GM21526 (cell line): ENCODE measurements around the gene RNF227.
"Not testable (repeated sequence)": the region's sequence is repeated elsewhere in the genome, so short reads cannot be mapped to it uniquely, and the experiment has no call there.

Source experiments
- ATAC-seq: cut with Tn5 transposase; IDR thresholded peaks from one replicate; pipeline ENCODE4 v1.9.1; 2021; ENCODE audit warnings: moderate library complexity; ENCODE audit not compliant: unreplicated experiment, low FRiP score

The RNF227 gene

GRCh38 chr17:7915611-7916384, at the start of gene RNF227:
Gene RNF227 (minus strand): TSS chr17:7916289. CDS start chr17:7916195, 94 bp downstream.
- ATAC-seq, result peak; percentile 61

GRCh38 chr17:7961421-7961820, 45.3 kb upstream of the RNF227 start:
- no peak for ATAC-seq

DNA sequence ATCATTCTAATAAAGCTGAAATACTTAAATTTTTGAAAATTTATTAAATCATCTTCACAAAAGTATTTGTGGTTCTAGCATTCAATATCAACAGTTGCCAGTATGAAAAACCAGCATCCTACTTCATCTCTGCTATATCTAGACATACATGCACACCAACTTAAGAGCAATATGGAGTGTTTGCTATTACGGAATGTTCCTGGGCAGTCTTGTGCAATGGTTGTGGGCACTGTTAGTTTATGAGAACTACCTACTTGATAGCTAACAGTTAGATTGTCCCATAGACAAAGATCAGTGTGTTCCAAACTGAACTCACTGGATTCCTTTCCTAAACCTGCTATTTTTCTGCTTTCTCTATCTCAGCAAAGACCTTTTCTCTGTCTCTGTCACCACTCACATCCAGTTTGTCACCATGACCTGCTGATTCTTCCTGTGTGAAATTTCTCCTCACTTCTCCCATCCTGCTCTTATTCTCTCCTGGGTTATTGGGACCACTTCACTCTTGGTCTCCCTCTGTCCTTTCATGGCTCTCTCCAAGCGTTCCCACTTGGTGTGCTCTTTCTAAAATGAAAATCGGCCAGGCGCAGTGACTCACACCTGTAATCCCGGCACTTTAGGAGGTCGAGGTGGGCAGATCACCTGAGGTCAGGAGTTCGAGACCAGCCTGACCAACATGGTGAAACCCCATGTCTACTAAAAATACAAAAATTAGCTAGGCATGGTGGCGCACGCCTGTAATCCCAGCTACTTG, 43.6 kb upstream of the RNF227 start:
- no peak for ATAC-seq

DNA sequence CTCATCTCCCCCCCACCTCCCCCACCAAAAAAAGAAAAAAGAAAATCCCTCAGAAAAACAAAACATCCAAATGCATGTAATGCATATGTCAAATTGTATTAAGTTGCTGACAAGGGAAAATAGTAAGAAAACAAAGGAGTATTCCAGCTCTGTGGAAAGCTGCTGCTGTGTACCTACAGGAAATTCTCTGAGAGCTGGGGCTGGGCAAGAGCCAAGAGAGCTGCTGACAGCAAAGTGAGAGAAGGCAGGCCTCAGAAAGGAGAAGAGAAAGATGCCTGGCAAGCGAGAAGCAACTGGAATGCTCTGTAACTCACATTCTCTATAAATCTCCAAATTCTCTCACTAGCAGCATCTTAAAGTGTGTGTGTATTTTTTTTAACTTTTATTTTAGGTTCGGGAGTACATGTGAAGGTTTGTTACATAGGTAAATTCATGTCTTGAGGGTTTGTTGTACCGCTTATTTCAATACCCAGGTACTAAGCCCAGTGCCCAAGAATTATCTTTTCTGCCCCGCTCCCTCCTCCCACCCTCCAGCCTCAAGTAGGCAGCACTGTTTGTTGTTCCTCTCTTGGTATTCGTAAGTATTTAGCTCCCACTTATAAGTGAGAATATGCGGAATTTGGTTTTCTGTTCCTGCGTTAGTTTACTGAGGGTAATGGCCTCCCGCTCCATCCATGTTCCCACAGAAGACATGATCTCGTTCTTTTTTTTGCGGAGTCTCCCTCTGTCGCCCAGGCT, 40.3 kb upstream of the RNF227 start:
- no peak for ATAC-seq

GRCh38 chr17:7955414-7956227, 39.5 kb upstream of the RNF227 start:
- no peak for ATAC-seq

DNA sequence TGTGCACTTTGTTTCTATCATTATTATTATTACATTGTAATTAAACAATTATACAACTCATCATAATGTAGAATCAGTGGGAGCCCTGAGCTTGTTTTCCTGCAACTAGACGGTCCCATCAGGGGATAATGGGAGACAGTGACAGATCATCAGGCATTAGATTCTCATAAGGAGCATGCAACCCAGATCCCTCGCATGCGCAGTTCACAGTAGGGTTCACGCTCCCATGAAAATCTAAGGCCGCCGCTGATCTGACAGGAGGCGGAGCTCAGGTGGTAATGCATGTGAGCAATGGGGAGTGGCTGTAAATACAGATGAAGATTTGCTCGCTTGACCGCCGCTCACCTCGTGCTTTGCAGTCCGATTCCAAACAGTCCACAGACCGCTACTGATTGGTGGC, 37.2 kb upstream of the RNF227 start:
- not testable (repeated sequence) for ATAC-seq

GRCh38 chr17:7951143-7951792, 35.2 kb upstream of the RNF227 start:
- ATAC-seq, result peak; percentile 66

- ATAC-seq, result no peak
These were observed 34.5 kb upstream of the RNF227 start for GRCh38 chr17:7950578-7950977.

- no peak for ATAC-seq
These were observed 31.6 kb upstream of the RNF227 start for GRCh38 chr17:7947651-7948050.

DNA sequence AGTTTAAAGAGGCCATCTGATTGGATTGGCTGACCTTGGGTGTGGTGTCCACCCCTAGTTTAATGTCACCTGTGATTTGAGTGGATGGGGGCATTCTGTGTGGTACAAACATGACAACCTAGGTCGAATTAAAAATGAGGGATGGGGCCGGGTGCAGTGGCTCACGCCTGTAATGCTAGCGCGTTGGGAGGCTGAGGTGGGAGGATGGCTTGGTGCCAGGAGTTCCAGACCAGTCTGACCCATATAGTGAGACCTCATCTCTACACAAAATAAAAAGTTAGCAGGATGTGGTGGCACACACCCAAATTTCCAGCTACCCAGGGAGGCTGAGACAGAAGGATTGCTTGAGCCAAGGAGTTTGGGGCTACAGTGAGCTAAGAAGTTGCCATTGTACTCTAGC, 30.4 kb upstream of the RNF227 start:
- ATAC-seq, result no peak

DNA sequence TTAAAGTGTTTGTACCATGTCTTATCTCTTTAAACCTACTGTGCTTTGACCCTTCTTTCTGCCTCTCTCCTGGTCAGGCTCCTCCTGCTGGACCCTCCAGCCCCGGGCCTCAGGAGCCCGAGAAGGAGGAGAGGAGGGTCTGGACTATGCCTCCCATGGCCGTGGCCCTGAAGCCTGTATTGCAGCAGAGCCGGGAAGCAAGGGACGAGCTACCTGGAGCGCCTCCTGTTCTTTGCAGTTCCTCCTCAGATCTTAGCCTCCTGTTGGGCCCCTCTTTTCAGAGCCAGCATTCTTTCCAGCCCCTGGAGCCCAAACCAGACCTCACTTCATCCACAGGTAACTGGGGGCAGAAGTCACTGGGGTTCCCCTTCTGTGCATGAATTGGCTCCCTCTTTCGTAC, 29.6 kb upstream of the RNF227 start:
- no peak for ATAC-seq

DNA sequence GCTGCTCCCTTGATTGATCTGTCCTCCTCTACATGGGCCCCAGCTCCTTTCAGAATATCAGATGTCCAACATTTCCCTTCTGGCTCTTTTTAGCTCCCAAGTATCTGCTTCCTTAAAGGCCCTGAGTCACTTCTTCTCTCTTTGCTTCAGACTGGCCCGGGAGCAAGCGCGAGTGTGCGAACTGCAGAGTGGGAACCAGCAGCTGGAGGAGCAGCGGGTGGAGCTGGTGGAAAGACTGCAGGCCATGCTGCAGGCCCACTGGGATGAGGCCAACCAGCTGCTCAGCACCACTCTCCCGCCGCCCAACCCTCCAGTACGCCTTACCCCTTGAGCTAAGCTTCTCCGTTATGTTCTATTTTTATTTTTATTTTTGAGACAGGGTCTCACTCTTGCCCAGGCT, 28.2 kb upstream of the RNF227 start:
- ATAC-seq, result no peak

DNA sequence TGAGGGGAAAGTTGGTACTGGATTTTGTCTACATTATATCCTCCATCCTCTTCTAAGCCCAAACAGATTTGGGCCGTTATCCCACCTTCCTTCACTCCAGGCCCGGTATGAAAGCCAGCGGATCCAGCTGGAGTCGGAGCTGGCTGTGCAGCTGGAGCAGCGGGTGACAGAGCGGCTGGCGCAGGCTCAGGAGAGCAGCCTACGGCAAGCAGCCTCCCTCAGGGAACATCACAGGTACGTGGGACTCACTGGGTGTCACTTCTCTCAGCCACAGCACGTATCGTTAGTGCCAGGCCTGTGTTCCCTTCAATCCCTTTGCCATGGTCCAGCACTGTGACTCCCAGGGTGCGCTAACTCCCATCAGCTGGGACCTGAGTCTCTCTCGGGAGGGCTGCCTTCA, 27.2 kb upstream of the RNF227 start:
- no peak for ATAC-seq

DNA sequence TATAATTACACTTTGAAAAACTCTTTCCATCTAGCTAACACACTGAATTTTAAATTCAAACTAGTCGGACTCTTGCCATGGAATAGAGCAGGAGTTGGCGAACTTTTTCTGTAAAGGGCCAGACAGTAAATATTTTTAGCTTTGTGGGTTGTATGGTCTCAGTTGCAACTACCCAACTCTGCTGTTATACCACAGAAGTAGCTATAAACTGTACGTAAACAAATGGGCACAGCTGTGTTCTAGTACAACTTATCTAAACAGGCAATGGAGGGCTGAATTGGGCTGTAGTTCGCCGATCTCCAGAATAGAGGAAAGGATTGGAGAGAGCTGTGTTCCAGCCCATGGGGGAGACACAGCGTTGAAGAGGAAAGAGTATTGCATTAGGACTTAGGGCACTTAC, 24.7 kb upstream of the RNF227 start:
- no peak for ATAC-seq

DNA sequence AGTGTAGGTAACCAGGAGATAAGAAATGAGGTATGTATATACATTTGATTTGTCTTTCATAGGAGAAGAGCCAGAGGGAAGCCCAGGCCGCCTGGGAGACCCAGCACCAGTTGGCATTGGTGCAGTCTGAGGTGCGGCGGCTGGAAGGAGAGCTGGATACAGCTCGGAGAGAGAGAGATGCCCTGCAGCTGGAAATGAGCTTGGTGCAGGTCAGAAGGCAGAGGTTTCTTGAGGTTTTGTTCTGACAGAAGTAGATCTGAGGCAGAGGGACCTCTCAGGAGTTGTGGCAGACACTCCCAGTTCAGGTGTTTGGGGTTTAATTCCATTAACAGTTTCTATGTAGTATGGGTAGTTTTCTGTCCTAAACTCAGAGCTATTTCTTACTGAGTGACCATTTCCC, 23.9 kb upstream of the RNF227 start:
- ATAC-seq, result no peak

- no peak for ATAC-seq
These were observed 19.8 kb upstream of the RNF227 start for GRCh38 chr17:7935859-7936258.

- no peak for ATAC-seq
These were observed 16.9 kb upstream of the RNF227 start for GRCh38 chr17:7932949-7933348.

DNA sequence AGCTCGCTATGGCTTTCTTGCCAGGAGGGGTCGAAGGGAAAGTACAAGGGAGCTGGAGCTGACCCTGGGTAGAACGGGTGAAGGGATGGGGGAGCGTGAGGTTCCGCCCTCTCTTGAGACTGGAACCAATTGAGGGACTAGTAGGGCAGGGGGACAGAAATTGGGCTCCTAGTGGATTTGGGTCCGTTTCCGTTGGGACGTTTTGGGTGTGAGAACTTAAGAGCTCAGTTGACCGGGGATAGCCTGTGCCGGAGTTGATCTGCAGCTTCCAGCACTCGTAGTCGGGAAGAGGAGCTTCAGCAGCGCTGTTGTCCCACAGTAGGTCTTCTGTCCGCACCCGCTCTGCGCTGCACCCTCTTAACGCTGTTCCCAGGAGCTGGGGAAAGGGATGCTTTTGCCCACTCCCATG, 16.4 kb upstream of the RNF227 start:
- peak; percentile 8 for ATAC-seq

GRCh38 chr17:7931709-7932482, 15.8 kb upstream of the RNF227 start, which contains the start of the genes CNTROB and TRAPPC1:
Gene CNTROB (plus strand): TSS chr17:7932206. CDS start chr17:7933080, 874 bp downstream.
Gene TRAPPC1 (minus strand): TSS chr17:7931946. CDS start chr17:7931829, 117 bp downstream.
- peak; percentile 87 for ATAC-seq
